Measurements from ENCODE around the gene GPNMB.

GPNMB gene

GRCh38 chr7:23230641-23231101 lies 15.9 kb upstream of the GPNMB start:
- DNase-seq (ENCODE audit: low spot score), result no peak

- no peak for DNase-seq (ENCODE audit: low spot score)
These were observed 13.6 kb upstream of the GPNMB start for GRCh38 chr7:23232966-23233365.

GRCh38 chr7:23234569-23235296 lies 11.8 kb upstream of the GPNMB start:
- no peak for DNase-seq (ENCODE audit: low spot score)

- DNase-seq (ENCODE audit: low spot score), result no peak
These were observed 10.8 kb upstream of the GPNMB start for GRCh38 chr7:23235813-23236221.

GRCh38 chr7:23237000-23237399 lies 9.6 kb upstream of the GPNMB start:
- no peak for DNase-seq (ENCODE audit: low spot score)

GRCh38 chr7:23238983-23239652 lies 7.5 kb upstream of the GPNMB start:
- DNase-seq (ENCODE audit: low spot score), result no peak

GRCh38 chr7:23239698-23240097 lies 6.9 kb upstream of the GPNMB start:
- DNase-seq (ENCODE audit: low spot score), result no peak

GRCh38 chr7:23242321-23242720 lies 4.3 kb upstream of the GPNMB start:
- no peak for DNase-seq (ENCODE audit: low spot score)

- no peak for DNase-seq (ENCODE audit: low spot score)
These were observed 3.6 kb upstream of the GPNMB start for GRCh38 chr7:23242935-23243334.

- peak; percentile 32 for DNase-seq (ENCODE audit: low spot score)
These were observed 549 bp downstream of the GPNMB start for GRCh38 chr7:23247046-23247602.

GRCh38 chr7:23247603-23248335 lies 1.2 kb downstream of the GPNMB start:
- DNase-seq (ENCODE audit: low spot score), result peak; percentile 65

GRCh38 chr7:23249486-23249885 lies 2.9 kb downstream of the GPNMB start:
- no peak for DNase-seq (ENCODE audit: low spot score)

- DNase-seq (ENCODE audit: low spot score), result no peak
These were observed 7.6 kb downstream of the GPNMB start for GRCh38 chr7:23254051-23254681.

- DNase-seq (ENCODE audit: low spot score), result no peak
These were observed 10.2 kb downstream of the GPNMB start for GRCh38 chr7:23256731-23257130.

- no peak for DNase-seq (ENCODE audit: low spot score)
These were observed 13.8 kb downstream of the GPNMB start for GRCh38 chr7:23260371-23260770.

- DNase-seq (ENCODE audit: low spot score), result peak; percentile 90
These were observed 15.4 kb downstream of the GPNMB start for GRCh38 chr7:23261843-23262452.

GRCh38 chr7:23264916-23265458 lies 18.4 kb downstream of the GPNMB start:
- no peak for DNase-seq (ENCODE audit: low spot score)

GRCh38 chr7:23266918-23267317 lies 20.3 kb downstream of the GPNMB start:
- no peak for DNase-seq (ENCODE audit: low spot score)

GRCh38 chr7:23267357-23267756 lies 20.8 kb downstream of the GPNMB start:
- DNase-seq (ENCODE audit: low spot score), result no peak

GRCh38 chr7:23268167-23268566 lies 21.6 kb downstream of the GPNMB start:
- no peak for DNase-seq (ENCODE audit: low spot score)

GRCh38 chr7:23268746-23269145 lies 22.2 kb downstream of the GPNMB start:
- no peak for DNase-seq (ENCODE audit: low spot score)
